Measurements from ENCODE around the gene TSPAN16.

Gene TSPAN16

GRCh38 chr19:11273296-11273695, 22.7 kb upstream of the TSPAN16 start:
- no peak for TF ChIP-seq CTCF (IDR thresholded peaks at IDR 0.05)

GRCh38 chr19:11273989-11274388, 22.0 kb upstream of the TSPAN16 start:
- no peak for TF ChIP-seq CTCF (IDR thresholded peaks at IDR 0.05)

GRCh38 chr19:11274533-11275086, 21.4 kb upstream of the TSPAN16 start:
- TF ChIP-seq CTCF (IDR thresholded peaks at IDR 0.05) = no peak

GRCh38 chr19:11278670-11279069, 17.3 kb upstream of the TSPAN16 start:
- TF ChIP-seq CTCF (IDR thresholded peaks at IDR 0.05) = no peak

GRCh38 chr19:11279505-11280236, 16.3 kb upstream of the TSPAN16 start:
- no peak for TF ChIP-seq CTCF (IDR thresholded peaks at IDR 0.05)

- no peak for TF ChIP-seq CTCF (IDR thresholded peaks at IDR 0.05)
Observed at GRCh38 chr19:11281356-11282049, 14.5 kb upstream of the TSPAN16 start.

GRCh38 chr19:11284515-11284914, 11.4 kb upstream of the TSPAN16 start:
- TF ChIP-seq CTCF (IDR thresholded peaks at IDR 0.05) = no peak

Measured in LNCAP (cell line).